ENCODE results near the gene DNAH2. TPM values are rescaled to one million over a fixed set of nuclear protein-coding genes. Genes with fewer than 3 reads are reported as not detected.

DNAH2 gene
- total and polyA plus RNA-seq, 2 experiments from 2014 or later, result 0.38 TPM; not detected in 1

DNA sequence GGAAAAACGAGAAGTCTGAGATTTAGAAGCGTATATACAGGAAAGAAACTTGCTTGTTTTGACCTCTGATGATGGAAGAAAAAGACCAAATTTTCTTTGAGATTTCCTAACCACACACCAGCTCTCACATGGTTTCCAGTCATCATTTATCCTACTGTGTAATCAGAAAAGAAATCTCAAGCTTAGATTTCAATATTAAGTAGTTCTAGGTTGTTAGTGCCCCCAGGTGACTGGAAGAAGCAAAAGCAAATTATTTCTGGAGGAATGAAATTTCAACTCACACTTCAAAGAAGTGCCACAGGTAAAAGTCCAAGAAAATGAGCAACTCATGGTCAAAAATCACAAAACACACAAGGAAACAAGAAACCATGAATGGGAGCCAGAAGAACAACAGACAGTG is 64.7 kb downstream of the DNAH2 start:
- ATAC-seq (no peak), DNase-seq (ENCODE audit: low spot score) (no peak)
- no peak overlapping the region for H3K27ac Mint-ChIP-seq
- Histone ChIP-seq H3K27me3 (ENCODE audit: insufficient read depth) (no peaks in the 10 kb centered on the region), H3F3A (replicated peaks; ENCODE audit: low read depth) (no peaks in the 10 kb centered on the region), H4K20me1 (replicated peaks; ENCODE audit: insufficient read depth) (no peaks in the 10 kb centered on the region), H3K4me3 (no peak overlapping the region), H2AFZ (no peak overlapping the region), H3K9me2 (ENCODE audit: insufficient read depth) (no peaks in the 10 kb centered on the region), H3K36me3 (ENCODE audit: insufficient read depth) (no peaks in the 10 kb centered on the region), H3K27ac (ENCODE audit: low read depth) (no peak overlapping the region), H3K4me1 (ENCODE audit: insufficient read depth) (no peaks in the 10 kb centered on the region), H3K4me2 (no peak overlapping the region), H3K79me2 (replicated peaks; ENCODE audit: insufficient read depth) (no peaks in the 10 kb centered on the region)
- no peaks in the 10 kb centered on the region for H3K36me3 Mint-ChIP-seq (ENCODE audit: low read depth)
- TF ChIP-seq, protein P1, sequence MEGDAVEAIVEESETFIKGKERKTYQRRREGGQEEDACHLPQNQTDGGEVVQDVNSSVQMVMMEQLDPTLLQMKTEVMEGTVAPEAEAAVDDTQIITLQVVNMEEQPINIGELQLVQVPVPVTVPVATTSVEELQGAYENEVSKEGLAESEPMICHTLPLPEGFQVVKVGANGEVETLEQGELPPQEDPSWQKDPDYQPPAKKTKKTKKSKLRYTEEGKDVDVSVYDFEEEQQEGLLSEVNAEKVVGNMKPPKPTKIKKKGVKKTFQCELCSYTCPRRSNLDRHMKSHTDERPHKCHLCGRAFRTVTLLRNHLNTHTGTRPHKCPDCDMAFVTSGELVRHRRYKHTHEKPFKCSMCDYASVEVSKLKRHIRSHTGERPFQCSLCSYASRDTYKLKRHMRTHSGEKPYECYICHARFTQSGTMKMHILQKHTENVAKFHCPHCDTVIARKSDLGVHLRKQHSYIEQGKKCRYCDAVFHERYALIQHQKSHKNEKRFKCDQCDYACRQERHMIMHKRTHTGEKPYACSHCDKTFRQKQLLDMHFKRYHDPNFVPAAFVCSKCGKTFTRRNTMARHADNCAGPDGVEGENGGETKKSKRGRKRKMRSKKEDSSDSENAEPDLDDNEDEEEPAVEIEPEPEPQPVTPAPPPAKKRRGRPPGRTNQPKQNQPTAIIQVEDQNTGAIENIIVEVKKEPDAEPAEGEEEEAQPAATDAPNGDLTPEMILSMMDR (conservative IDR thresholded peaks at IDR 0.05; ENCODE audit: low read depth in 2 of 2), result peak in 1 of 2 experiments; percentile 18; a peak in 1 of 4 replicates
- no peak for TF ChIP-seq ZNF114 (CRISPR knock-in tag; IDR thresholded peaks at IDR 0.05)
- H3K9me3 Mint-ChIP-seq, result no peaks in the 10 kb centered on the region
- H3K4me1 Mint-ChIP-seq, result no peaks in the 10 kb centered on the region
- H3K4me3 Mint-ChIP-seq, result no peak overlapping the region
- H3K27me3 Mint-ChIP-seq (ENCODE audit: insufficient read depth, low read depth, poor library complexity), result peaks cover 2% of the 10 kb centered on the region

- no peak overlapping the region for H3K4me3 Mint-ChIP-seq
- H3K27ac Mint-ChIP-seq, result no peak overlapping the region
- H3K27me3 Mint-ChIP-seq (ENCODE audit: insufficient read depth, low read depth, poor library complexity), result peaks cover 7% of the 10 kb centered on the region
- Histone ChIP-seq H3K4me1 (ENCODE audit: insufficient read depth) (no peaks in the 10 kb centered on the region), H3K36me3 (ENCODE audit: insufficient read depth) (no peaks in the 10 kb centered on the region), H3K9me2 (ENCODE audit: insufficient read depth) (no peaks in the 10 kb centered on the region), H3F3A (replicated peaks; ENCODE audit: low read depth) (no peaks in the 10 kb centered on the region), H4K20me1 (replicated peaks; ENCODE audit: insufficient read depth) (no peaks in the 10 kb centered on the region), H2AFZ (peak overlapping the region; percentile 32), H3K4me3 (no peak overlapping the region), H3K27me3 (ENCODE audit: insufficient read depth) (no peaks in the 10 kb centered on the region), H3K27ac (ENCODE audit: low read depth) (no peak overlapping the region), H3K4me2 (no peak overlapping the region), H3K79me2 (replicated peaks; ENCODE audit: insufficient read depth) (no peaks in the 10 kb centered on the region)
- H3K4me1 Mint-ChIP-seq, result no peaks in the 10 kb centered on the region
- no peaks in the 10 kb centered on the region for H3K36me3 Mint-ChIP-seq (ENCODE audit: low read depth)
- no peaks in the 10 kb centered on the region for H3K9me3 Mint-ChIP-seq
- no peak for DNase-seq (ENCODE audit: low spot score)
- peak; percentile 28; the same call in 1 of the 3 replicates for ATAC-seq
- TF ChIP-seq STAT1 (IDR thresholded peaks at IDR 0.05; ENCODE audit: unreplicated experiment) (no peak), ZNF331 (CRISPR knock-in tag; IDR thresholded peaks at IDR 0.05; ENCODE audit: low read depth) (no peak), NANOG (IDR thresholded peaks at IDR 0.05; ENCODE audit: borderline replicate concordance) (no peak), EZH2phosphoT487 (IDR thresholded peaks at IDR 0.05; ENCODE audit: unreplicated experiment) (no peak), JUNB (IDR thresholded peaks at IDR 0.05; ENCODE audit: unreplicated experiment) (no peak), POLR2AphosphoS5 (IDR thresholded peaks at IDR 0.05; ENCODE audit: low read depth) (no peak), EZH2 (IDR thresholded peaks at IDR 0.05; ENCODE audit: low read depth, unreplicated experiment) (no peak), ZNF114 (CRISPR knock-in tag; IDR thresholded peaks at IDR 0.05) (no peak), ETS1 (IDR thresholded peaks at IDR 0.05) (no peak), CREB1 (CRISPR knock-in tag; IDR thresholded peaks at IDR 0.05; ENCODE audit: low read depth) (no peak), ZNF462 (CRISPR knock-in tag; IDR thresholded peaks at IDR 0.05) (no peak)
Observed at GRCh38 chr17:7786866-7787265, 69.3 kb downstream of the DNAH2 start.

Data from GM23338 (cell line).